Measurements from ENCODE around the gene SLC34A3. TPM values are rescaled to one million over a fixed set of nuclear protein-coding genes. Genes with fewer than 3 reads are reported as not detected.
"Not testable (repeated sequence)": the region's sequence is repeated elsewhere in the genome, so short reads cannot be mapped to it uniquely, and the experiment has no call there.

SLC34A3 gene
- total and polyA plus RNA-seq, 2 donors (not counting 3 experiments of a cell fraction or from before 2014, with no cell fraction given): not detected

DNA sequence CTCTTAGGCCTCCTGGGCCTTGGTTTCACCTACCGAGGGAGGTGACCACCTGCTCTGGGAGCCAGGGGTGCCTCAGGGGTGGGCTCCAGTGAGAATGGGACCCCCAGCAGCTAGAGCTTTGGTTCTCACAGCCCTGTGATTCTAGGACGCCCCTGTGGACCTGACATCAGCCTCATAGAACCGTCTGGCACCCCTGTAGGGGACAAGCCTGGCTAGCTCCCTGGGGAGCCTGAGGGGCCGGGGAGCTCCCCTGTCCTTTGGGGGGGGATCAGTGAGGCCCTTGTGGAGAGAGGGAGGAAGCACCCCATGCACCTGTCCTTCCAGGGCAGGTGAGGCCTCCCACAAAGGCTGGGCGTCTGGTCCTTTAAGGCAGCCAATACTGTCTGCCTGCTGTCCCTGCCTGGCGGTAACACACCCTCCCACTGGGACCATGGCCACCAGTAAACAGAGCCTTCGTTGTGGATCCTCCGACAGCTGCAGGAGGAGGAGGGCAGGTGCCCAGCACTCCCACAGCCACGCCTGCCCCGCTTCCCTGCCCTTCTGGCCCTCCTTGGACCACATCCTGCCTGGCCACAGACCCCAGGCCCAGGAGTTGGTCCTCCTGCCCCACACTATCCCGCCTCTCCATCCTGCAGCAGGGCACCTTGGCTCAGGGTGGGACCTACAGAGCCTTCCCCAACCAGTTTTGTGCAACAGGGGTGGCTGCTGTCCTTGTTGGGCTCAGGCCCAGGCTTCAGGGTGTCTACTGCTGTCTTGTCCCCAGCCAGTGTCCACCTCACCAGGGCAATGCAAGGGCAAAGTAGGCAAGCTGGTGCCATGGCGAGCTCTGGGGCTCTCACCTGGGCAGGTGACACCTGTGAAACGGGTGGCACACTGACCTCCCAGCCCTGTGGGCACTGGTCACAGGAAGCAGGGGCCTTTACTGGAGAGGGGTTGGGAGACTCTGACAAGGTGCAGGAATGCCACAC lies 7.3 kb downstream of the SLC34A3 start:
- ChIA-PET POLR2A (no interaction called here), CTCF (interaction anchor here (1.0 to 2.5 kb wide), 6 partner anchors 13 to 209 kb away, joined by 3 to 63 read pairs (median 10); partner anchors contain the start of genes CYSRT1, NDOR1, NELFB and RNF208)
- Histone ChIP-seq H2AFZ (ENCODE audit: low read depth, low read length) (no peak overlapping the region), H3K36me3 (ENCODE audit: control insufficient read depth in 2 of 2, extremely low read depth in 1 of 2, insufficient read depth in 2 of 2, low read length in 2 of 2) (peaks cover 5 to 7% of the 10 kb centered on the region in 2 experiments), H3K9ac (replicated peaks; ENCODE audit: extremely low read depth, insufficient read depth, low read length) (no peak overlapping the region), H3K9me3 (replicated peaks; ENCODE audit: control insufficient read depth, insufficient read depth, low read length) (no peaks in the 10 kb centered on the region), H4K20me1 (replicated peaks; ENCODE audit: control insufficient read depth, extremely low read depth, insufficient read depth, low read length) (no peaks in the 10 kb centered on the region), H3K9me1 (replicated peaks; ENCODE audit: control insufficient read depth, extremely low read depth, insufficient read depth, low read length) (no peaks in the 10 kb centered on the region), H3K79me2 (ENCODE audit: control insufficient read depth, insufficient read depth, low read length) (peaks cover 20% of the 10 kb centered on the region), H3K4me3 (replicated peaks in 1 of 3; ENCODE audit: insufficient read depth in 1 of 3, low read depth in 1 of 3, low read length in 3 of 3) (no peak overlapping the region), H3K4me1 (ENCODE audit: control insufficient read depth, extremely low read depth, insufficient read depth, low read length) (peaks cover 9% of the 10 kb centered on the region), H3K4me2 (ENCODE audit: insufficient read depth, low read length) (no peak overlapping the region), H3K27me3 (ENCODE audit: control insufficient read depth in 2 of 2, insufficient read depth in 2 of 2, low read length in 2 of 2) (no peaks in the 10 kb centered on the region), H3K27ac (ENCODE audit: insufficient read depth, low read depth, low read length) (no peak overlapping the region)
- no peak for FAIRE-seq
- TF ChIP-seq EZH2 (IDR thresholded peaks at IDR 0.05; ENCODE audit: borderline replicate concordance, low read depth, low read length, severe bottlenecking) (no peak), GATA2 (IDR thresholded peaks at IDR 0.05; ENCODE audit: insufficient read depth, insufficient read length, low read depth, low read length) (no peak), MYC (IDR thresholded peaks at IDR 0.05; ENCODE audit: low read depth, low read length) (no peak), POLR2A (IDR thresholded peaks at IDR 0.05; ENCODE audit: low read depth, low read length) (no peak), JUN (IDR thresholded peaks at IDR 0.05; ENCODE audit: borderline replicate concordance, insufficient read depth, insufficient read length, low read depth) (no peak), FOS (IDR thresholded peaks at IDR 0.05; ENCODE audit: borderline replicate concordance, insufficient read depth, low read length) (no peak), POLR2AphosphoS5 (IDR thresholded peaks at IDR 0.05; ENCODE audit: insufficient read depth, low read depth, low read length) (no peak)
- TF ChIP-seq, protein P1, sequence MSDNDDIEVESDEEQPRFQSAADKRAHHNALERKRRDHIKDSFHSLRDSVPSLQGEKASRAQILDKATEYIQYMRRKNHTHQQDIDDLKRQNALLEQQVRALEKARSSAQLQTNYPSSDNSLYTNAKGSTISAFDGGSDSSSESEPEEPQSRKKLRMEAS (IDR thresholded peaks at IDR 0.05; ENCODE audit: insufficient read depth, insufficient read length): no peak
- TF ChIP-seq, protein P2, sequence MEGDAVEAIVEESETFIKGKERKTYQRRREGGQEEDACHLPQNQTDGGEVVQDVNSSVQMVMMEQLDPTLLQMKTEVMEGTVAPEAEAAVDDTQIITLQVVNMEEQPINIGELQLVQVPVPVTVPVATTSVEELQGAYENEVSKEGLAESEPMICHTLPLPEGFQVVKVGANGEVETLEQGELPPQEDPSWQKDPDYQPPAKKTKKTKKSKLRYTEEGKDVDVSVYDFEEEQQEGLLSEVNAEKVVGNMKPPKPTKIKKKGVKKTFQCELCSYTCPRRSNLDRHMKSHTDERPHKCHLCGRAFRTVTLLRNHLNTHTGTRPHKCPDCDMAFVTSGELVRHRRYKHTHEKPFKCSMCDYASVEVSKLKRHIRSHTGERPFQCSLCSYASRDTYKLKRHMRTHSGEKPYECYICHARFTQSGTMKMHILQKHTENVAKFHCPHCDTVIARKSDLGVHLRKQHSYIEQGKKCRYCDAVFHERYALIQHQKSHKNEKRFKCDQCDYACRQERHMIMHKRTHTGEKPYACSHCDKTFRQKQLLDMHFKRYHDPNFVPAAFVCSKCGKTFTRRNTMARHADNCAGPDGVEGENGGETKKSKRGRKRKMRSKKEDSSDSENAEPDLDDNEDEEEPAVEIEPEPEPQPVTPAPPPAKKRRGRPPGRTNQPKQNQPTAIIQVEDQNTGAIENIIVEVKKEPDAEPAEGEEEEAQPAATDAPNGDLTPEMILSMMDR (IDR thresholded peaks at IDR 0.05; ENCODE audit: extremely low read depth in 1 of 2, insufficient read depth in 1 of 2, low read depth in 1 of 2, low read length in 2 of 2): no peak
- intact Hi-C loops (cut with micrococcal nuclease): loop anchor here (2.0 to 5.0 kb wide), 2 partner anchors 15 to 451 kb away; partner anchors contain the start of gene RNF208
- DNase-seq (ENCODE audit: low read depth, low spot score): no peak
- no TSS peak for BruUV-seq (replicated peaks)
- dilution Hi-C loops (cut with MboI; ENCODE audit: extremely low pct_ligation_motif_present, low sequenced_read_pairs): no loop called here

DNA sequence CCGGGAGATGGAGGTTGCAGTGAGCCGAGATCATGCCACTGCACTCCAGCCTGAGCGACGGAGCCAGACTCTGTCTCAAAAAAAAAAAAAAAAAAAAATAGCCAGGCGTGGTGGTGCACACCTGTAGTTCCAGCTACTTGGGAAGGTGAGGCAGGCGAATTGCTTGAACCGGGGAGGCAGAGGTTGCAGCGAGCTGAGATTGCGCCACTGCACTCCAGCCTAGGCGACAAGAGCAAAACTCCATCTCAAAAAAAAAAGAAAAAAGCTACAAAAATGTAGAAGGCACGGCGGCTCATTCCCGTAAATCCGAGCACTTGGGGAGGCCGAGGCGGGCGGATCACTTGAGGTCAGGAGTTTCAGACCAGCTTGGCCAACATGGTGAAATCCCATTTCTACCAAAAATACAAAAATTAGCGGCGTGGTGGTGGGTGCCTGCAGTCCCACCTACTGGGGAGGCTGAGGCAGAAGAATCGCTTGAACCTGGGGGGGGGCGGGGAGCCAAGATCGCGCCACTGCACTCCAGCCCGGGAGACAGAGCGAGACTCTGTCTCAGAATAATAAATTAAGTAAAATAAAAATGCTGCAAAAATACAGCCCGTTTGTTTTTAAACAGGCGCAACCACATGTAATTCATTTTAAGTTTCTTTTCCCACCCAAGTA lies 9.0 kb downstream of the SLC34A3 start:
- BruUV-seq (replicated peaks): TSS peak; percentile 19

More for the DNA sequence above, 9.0 kb downstream of the SLC34A3 start:
- H2AFZ ChIP-seq (ENCODE audit: low read depth, low read length); H3K27me3 ChIP-seq (ENCODE audit: control insufficient read depth in 2 of 2, insufficient read depth in 2 of 2, low read length in 2 of 2); H3K9me3 ChIP-seq (replicated peaks; ENCODE audit: control insufficient read depth, insufficient read depth, low read length); H3K9me1 ChIP-seq (replicated peaks; ENCODE audit: control insufficient read depth, extremely low read depth, insufficient read depth, low read length); dilution Hi-C loops (cut with MboI; ENCODE audit: extremely low pct_ligation_motif_present, low sequenced_read_pairs); FAIRE-seq; DNase-seq (ENCODE audit: low read depth, low spot score); H4K20me1 ChIP-seq (replicated peaks; ENCODE audit: control insufficient read depth, extremely low read depth, insufficient read depth, low read length): not testable (repeated sequence)
- H3K4me1 ChIP-seq (ENCODE audit: control insufficient read depth, extremely low read depth, insufficient read depth, low read length): peaks cover 13% of the 10 kb centered on the region
- POLR2A ChIA-PET: interaction anchor here (0.5 to 5.0 kb wide), 8 partner anchors 13 to 248 kb away, joined by 4 to 66 read pairs (median 8); partner anchors contain the start of genes ANAPC2, MAN1B1, NELFB and PAXX
- peak overlapping the region; percentile 71 for H3K27ac ChIP-seq (ENCODE audit: insufficient read depth, low read depth, low read length)
- intact Hi-C loops (cut with micrococcal nuclease): loop anchor here (1.0 to 5.0 kb wide), 3 partner anchors 16 to 452 kb away; partner anchors contain the start of genes NELFB and TPRN
- peaks cover 25% of the 10 kb centered on the region for H3K79me2 ChIP-seq (ENCODE audit: control insufficient read depth, insufficient read depth, low read length)
- H3K9ac ChIP-seq (replicated peaks; ENCODE audit: extremely low read depth, insufficient read depth, low read length): peak overlapping the region; percentile 62
- CTCF ChIA-PET: interaction anchor here (1.1 to 2.1 kb wide), 7 partner anchors 12 to 193 kb away, joined by 3 to 7 read pairs (median 4); partner anchors contain the start of genes DPP7, NELFB, NRARP and RNF224
- peak overlapping the region; percentile 51 to 76 (median 65) for H3K4me3 ChIP-seq (replicated peaks in 1 of 3; ENCODE audit: insufficient read depth in 1 of 3, low read depth in 1 of 3, low read length in 3 of 3)
- H3K4me2 ChIP-seq (ENCODE audit: insufficient read depth, low read length): peak overlapping the region; percentile 71
- H3K36me3 ChIP-seq (ENCODE audit: control insufficient read depth in 2 of 2, extremely low read depth in 1 of 2, insufficient read depth in 2 of 2, low read length in 2 of 2): peaks cover 6 to 16% of the 10 kb centered on the region in 2 experiments
